Activated T-cell treated with anti-CD3 and anti-CD28 coated beads, Interleukin-2, amount 50 U/mL, for 1 hour (primary cell): Measurements from ENCODE around the gene ROPN1.
A peak's percentile ranks its signal among the peaks of the same experiment; 100 is the strongest.
"Not testable (repeated sequence)": the region's sequence is repeated elsewhere in the genome, so short reads cannot be mapped to it uniquely, and the experiment has no call there.

Experiments used
- DNase-seq: peaks from one replicate; pipeline ENCODE4 v3.0.0-alpha.2; 2020

Gene ROPN1

DNA sequence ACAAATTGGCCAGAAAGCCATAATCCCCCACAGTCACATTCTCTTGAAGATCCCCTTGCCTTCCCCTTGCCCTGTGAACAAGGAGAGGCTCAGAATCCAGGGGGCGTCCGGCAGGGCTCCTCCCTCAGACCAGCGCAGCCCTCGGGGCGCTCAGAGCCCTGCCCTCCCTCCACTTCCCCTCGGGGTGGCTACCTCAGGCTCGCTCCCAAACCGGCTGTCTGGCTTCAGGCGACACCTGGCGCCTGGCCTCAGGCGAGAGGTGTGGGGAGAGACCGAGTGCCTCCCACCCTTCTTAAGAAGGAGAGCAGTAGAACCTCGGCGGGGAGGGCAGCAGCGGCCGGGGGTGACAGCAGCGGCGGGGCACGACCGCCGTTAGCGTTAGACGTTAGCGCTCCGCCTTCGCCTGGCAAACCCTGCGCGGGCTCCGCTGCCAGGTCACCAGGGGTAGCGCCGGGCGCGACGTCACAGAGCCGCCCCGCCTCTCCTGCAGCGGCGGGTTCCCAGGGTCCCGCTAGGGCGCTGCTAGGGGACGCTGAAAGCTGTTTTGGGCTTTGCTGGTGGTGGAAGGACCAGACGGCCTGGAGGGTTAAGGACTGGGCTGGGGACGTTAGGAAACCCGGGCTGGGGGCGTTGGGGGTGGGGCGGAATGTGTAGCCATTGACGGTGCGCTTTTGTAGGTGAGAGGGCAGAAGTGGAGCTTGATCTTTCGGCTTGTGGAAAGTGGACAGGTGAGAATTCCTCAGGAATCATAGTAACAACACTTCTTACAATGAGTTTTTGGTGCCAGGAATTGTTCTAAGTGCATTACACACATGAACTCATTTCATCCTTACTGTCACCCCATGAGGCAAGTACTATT lies at the start of gene ROPN1:
Gene ROPN1, minus strand, starts transcription at position 395 of the 859 bp plus-strand sequence. CDS start 11,643 bp downstream, outside the sequence.
- not testable (repeated sequence) for DNase-seq

DNA sequence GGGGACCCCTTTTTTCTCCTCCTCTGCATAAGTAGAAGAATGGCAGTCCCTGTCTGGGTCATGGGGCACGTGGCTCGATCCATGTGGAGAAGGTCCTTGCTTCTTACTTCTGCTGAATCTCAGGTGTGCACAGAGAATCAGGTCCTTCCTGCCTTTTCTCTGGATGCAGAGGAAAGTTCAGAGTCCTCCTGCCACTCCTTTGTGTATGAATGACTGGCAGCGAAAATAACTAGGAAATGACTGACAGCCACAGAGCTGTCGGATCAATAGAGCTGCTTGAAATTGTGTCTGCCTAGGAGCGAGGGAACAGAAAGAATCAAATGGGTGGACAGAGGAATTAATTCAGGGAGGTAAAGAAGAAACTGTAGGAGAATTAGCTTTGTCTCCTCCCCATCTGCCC lies 49.6 kb upstream of the ROPN1 start:
- DNase-seq, result no peak

DNA sequence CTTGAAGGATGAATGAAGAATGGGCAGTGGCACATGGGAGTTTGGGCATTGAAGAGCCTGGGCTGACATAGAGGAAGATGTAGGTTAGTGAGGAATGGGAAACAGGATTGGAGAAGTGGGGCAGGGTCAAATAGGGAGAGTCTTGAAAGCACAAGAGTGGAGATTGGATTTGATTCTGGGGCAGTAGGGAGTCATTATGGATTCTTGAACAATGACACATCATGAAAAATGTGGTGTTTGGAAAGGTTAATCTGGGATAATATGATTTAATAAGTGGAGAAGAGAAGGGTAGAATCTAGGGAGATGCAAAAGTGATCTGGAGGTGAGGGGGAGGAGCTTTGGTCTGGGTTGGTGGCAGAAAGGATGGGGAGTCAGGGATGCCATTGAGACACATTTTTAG lies 45.4 kb upstream of the ROPN1 start:
- DNase-seq, result no peak

DNA sequence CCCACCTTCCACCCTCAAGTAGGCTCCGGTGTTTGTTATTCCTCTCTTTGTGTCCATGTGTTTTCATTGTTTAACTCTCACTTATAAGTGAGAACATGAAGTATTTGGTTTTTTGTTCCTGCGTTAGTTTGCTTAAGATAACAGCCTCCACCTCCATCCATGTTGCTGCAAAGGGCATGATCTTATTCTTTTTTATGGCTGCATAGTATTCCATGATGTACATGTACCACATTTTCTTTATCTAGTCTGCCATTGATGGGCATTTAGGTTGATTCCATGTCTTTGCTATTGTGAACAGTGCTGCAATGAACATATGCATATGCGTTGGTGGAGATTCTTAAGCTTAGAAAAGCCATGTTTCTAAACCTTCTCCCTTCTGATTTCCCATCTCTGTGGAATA lies 44.3 kb upstream of the ROPN1 start:
- not testable (repeated sequence) for DNase-seq

DNA sequence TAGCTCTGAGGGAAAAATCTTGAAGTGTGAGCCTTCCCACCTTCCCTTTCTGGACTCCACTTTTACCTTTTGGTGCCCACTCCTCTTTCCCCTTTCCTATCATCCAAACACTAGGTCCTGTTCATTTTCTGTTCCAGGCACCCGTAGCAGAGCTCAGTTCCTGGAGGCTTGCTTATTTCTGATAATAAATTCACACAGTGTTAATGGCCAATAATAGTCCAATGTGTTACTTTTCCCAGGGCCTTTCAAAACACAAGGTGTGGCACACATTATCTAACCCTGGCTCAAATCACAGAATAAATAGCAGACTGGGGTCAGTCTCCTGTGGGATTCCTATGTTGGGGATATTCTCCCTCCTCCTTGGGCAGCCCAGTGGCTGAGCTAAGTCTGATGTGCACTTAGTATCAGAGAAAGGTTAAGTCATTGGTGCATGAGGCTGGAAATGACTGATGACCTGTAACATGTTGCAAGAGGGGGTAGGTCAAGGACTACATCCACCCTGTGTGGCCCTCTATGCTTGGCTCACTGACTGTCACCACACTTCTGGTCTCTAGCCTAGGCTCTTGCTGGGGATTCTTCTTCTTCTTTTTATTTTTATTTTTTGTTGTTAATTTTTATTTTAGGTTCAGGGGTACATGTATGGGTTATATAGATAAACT lies 43.7 kb upstream of the ROPN1 start:
- no peak for DNase-seq

DNA sequence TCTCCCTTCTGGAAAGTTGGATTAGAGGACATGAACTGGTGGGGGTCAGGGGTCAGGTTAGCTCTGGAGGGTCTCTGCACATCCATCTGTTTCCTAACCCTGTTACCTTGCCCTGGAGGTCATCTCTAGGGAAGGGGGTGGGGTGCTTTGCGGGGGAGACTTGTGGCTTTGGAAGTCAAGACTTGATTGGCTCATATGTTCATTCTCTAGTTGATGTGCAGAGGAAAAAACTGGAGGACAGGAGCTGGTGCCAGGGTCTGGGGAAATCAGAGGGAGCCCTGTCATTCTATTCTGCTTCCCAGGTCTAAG lies 42.9 kb upstream of the ROPN1 start:
- no peak for DNase-seq

DNA sequence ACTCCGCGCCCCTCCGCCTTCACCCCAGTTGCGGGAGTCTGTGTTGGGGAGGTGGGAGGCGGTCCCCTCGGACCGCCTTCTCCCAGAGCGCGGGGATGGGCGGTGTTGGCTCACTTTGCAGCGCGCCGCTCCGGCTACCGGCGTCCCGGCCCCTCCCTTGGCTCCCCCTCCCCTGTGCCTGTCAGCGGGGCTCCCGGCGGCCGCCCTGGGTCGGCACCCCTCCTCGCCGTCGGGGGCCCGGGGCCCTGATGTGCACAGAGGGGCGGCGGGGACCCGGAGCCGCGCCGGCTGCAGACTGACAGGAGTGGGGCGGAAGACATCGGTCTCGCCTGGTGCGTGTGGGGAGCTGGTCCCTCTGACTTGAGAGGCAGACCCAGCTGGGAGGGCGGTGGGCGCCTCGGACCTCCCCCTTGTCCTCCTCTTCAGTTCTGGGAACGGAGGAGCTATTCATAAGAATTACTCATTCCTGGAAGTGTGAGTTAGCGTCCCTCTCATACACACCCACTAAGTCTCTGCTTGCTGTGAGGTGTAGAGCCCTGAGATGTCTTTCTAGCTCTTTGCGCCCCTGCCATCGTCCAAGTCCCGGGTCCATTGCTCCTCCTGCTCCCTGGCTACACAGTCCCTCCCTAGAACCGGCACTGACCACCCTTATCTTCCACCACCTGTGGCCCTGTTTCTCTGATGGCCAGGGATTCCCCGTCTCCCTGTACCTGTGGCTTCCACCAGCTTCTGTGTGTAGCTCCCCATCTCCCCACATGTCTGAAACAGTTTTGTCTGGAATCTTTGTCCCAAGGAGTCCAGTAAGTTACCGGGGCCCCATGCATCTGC lies 42.3 kb upstream of the ROPN1 start:
- DNase-seq, result peak; percentile 19

DNA sequence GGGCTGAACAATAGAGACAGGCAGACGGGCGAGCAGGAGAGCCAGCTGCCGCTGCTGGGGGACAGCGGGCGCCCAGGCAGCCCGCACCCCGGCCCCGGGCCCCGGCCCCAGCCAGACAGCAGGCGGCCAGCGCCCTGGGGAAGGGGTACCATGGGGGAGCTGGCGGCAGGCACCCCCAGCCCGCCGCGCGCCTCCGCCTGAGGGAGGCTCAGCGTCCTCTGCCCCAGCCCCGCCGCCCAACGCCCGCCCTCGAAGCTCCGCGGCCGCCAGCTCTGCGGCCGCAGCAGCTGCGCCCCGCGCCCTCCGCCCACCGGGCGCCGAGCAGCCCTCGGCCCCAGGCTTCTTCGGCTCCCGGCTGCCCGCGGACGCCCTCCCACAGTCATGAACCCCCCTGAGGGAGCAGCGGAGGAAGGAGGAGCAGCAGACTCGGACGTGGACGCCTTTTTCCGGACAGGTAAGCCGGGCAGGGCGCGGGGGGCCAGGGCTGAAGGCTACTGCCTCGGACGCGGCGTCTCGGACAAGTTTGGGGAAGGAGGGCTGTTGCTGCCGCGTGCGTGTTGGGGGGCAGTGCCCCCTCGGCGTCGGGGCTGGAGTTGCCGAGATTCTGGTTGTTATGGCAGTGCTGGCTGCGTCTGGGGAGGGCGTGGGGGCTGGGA lies 41.6 kb upstream of the ROPN1 start, which contains the start of gene KALRN:
Gene KALRN, plus strand, starts transcription at position 10 of the 656 bp plus-strand sequence.
- peak; percentile 18 for DNase-seq

DNA sequence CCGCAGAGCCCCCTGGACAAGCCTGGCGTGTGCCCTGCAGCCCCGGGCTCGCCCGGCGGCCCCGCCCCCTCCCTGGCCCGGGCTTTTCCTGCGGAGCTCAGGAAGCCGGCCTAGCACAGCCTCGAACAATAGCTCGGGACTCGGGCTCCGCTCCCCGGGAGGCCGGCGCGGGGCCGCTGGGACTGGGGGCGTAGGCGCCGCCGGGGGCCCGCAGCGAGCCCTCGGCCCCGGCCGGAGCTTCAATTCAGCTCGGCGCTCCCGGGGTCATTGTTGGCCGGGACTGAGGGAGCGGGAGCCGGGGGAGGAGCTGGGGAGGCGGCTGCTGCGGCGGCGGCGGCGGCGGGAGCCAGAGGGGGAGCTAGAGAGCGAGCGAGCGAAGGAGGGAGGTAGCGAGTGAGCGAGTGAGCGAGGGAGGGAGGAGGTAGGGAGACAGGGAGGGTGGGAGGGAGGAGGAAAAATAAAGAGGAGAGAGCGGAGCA lies 41.0 kb upstream of the ROPN1 start:
- DNase-seq, result peak; percentile 67

DNA sequence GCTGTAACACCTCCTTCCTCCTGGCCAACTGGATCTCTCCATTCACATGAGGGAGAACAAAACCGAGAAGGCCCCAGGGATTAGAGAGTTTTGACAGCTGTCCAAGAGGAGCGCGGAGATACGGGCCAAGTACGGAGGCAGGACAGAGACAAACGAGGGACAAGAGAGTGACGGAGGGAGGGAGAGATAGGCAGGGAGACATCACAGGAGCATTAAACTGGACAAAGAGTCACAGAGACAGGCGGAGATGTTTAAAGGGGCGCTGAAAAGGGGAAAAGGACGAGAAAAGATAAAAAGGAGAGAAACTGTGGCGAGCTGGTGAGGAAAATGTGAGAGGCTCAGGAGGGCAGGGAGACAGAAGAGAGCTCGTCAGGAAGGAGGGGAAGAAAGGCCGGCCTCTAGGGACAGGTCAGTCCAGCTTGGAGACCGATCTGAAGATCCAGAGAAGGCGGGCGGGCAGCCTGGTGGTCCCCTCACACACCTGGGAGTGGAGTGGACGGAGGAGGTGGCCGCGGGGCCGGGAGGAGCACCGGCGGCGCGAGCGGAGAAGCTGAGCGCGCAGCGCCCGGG lies 40.5 kb upstream of the ROPN1 start:
- no peak for DNase-seq

DNA sequence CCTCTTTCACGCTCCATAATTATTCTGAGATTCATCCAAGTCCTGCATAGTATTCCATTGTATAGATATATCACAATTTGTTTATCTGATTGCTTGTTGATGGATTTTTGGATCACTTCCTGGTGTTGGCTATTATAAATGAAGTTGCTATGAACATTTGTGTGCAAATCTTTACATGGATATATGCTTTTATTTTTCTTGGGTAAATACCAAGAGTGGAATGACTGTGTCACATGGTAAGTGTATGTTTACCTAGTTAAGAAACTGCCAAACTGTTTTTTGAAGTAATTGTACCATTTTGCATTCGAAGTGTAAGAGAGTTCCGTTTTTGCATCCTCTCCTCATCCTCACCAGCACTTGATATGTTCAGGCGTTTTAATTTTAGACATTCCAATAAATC lies 34.6 kb upstream of the ROPN1 start:
- DNase-seq, result no peak

DNA sequence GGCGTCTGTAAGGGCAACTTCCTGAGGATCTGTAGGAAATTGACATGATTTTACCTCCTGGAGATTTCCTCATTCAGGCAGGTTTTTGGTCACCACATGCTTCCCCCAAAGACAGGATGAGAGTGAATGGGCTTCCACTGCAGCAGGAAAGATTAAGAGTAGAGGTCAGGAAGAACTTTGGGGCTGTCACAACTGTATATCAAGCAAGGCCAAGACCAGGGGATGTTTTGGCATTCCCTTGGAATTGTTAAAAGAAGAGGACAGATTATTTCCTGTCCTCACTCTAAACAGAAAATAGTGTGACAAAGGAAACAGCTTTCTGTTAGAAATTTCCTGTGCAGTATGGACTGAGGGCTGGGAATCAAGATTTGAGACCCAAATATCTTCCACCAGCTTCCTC lies 31.6 kb upstream of the ROPN1 start:
- DNase-seq, result not testable (repeated sequence)

DNA sequence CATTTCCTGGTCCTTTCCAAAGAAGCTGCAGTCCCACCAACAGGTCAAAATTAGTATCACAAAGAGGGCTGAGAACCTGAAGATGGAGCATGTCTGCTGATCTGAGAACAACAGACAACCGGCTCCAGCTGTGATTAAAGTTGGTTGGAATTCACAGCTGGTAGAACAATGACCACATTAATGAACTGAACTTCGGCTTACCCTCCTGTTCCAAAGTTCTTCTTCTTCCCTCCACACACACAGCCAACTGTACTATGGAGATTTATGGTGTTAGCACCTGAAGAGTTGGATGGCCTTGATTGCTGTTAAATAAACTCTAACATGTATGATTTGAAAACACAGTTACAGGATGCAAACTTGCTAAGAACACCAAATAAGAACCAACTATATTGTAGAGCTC lies 27.4 kb upstream of the ROPN1 start:
- DNase-seq, result no peak

DNA sequence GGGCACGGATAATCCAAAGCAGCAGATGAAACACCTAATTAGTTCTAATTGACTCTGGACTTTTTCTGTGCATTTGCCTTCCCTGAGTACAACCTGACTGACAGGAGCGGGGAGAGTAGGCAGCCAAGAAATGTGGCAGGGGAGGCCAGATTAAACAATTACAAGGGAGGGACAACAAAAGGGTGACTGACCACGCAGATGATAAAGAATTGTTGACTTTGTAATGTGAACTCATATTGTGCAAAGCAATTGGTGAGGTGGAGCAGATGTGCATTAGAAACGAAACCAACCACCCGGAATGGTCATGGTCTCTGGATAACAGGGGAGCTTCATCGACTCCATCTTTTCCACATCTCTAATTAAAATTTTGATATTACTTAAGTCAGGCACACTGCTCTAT lies 25.6 kb upstream of the ROPN1 start:
- DNase-seq, result not testable (repeated sequence)

DNA sequence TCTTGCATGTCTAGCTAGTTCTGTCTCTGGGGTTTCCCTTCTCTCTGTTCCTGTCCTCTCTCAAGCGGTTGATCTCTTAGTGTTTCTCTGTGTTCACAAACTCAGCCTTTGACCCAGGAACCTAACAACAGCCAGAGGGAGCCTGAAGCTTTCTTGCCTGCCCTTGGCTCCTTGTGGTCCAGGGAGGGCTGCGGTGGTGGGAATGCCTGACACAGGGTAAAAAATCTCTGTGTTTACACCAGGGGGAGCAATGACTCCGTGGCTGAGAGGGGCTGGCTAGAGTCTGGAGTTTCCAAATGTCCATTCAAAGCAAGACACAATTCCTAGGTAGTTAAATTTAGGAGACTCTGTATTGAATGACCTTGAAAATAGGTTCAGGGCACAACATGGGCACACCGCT lies 24.6 kb upstream of the ROPN1 start:
- DNase-seq, result not testable (repeated sequence)

DNA sequence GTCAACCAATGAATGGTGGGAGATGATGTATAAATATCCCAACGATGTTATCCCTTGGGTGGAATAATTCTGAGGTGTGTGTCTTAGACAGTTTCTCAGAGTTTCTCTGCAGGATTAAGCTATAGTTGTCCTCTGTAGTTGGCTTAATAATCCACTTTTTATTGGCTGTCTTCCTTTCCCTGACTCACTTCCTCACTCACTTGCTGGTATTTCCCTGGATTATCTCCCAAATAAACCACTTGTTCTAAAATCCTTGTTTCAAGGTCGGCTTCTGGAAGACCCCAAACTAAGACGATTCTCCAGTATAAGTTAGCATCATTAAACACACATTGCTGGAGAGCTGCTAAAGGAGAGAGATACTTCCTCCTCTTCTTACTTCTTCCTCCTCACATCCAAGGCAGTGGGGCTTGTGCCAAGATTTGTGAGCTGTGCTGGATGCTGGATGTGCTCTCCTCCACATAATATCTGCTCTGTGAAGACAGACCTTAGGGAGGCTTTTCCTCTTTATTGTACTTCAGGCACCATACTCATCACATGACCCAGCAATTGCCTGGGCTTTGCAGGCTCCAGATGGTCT lies 22.5 kb upstream of the ROPN1 start:
- DNase-seq, result no peak

DNA sequence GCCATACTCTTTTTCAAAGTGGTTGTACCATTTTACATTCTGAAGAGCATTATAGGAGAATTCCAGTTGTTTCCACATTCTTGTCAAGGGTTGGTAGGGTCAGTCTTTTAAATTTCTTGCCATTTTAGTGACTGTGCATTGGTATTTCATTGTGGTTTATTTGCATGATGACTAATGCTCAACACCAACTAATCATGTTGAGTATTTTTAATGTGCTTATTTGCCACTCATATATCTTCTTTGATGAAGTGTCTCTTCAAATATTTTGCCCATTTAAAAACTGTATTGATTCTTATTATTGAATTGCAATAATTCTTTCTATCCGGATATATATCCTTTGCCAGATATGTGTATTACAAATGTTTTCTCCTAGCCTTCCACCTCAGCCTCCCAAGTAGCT lies 16.4 kb upstream of the ROPN1 start:
- DNase-seq, result not testable (repeated sequence)

DNA sequence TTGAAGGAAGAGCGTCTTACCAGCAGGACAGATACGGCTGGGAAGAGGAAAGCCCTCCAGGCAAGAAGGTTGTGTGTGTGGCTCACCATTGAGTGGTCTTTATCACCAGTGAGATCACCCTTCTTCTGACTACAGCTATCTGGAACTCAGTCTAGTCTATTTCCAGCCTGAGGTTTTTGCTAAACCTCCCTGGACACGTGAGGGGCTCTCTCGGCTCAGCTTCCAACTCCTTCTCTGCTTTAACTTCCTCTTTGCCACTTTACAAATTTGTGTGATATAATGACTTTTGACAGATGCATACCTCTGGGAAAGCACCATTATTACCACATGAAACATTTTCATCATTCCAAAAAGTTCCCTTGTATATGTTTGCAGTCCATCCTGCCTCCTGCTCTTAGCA lies 15.3 kb upstream of the ROPN1 start:
- DNase-seq, result no peak

DNA sequence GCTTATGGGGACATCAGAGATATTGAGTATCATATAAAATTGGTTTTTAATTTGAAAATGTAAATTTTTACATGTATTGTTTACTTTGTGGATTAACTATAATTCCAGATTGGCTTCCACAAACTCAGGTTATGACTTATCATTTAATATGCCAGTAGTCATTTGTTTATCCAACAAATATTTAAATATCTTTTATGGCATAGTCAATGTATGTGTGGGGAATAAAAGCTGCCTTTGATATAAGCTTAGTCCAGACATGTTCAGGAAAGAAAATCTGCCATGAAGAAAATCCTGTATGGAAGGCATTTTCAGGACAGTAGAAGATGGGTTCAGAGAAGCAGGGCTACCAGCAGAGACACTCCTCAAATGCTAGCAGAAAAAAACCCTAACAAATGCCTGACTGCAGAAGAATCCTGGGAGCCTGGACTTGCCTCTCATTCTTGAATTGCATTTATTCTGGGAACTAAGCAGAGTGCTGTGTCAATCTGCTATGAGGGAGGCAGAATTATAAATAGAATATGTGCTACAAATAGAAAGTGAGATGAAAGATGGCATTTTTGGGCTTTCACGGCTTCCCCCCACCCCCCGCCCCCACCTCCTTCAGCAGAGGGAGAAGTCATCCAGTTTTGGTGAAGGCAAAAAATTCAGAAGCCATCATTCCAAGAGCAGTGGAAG lies 10.6 kb upstream of the ROPN1 start:
- not testable (repeated sequence) for DNase-seq

DNA sequence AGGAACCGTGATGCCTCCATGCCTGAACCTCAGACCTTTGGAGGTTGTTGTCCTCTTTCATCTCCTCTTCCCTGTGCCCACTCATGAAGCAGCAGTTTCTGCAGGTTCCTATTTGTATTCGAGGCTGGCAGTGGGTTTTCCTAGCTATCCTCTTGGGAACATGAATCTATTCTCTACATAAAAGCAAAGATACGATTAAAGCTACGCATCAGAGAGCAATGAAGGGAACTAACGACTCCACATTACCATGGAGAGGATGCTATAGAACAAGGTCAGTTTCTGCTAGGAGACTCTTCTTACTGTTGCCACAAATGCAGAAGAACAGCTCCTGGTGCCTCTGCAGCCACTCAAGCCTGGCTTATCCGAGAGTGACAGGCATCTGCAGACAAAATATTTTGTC lies 9.4 kb upstream of the ROPN1 start:
- not testable (repeated sequence) for DNase-seq

DNA sequence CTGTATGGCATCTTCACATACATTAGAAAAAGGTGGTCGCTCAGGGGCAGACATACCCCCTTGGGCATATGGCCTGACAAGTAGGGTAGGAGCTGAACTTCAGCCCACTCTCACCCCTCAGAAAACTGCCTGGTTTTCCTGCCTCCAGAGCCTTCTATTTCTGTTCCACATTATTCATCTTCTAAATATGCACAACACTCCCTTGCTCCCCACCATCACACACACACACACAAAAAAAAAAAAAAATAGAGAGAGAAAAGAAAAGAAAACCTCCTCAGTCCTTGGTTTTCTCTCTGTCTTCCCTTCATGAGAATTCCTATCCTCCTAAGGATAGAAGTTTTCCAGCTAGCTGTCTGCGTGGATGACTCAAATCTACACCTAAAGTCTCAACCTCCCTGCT lies 5.6 kb upstream of the ROPN1 start:
- no peak for DNase-seq

DNA sequence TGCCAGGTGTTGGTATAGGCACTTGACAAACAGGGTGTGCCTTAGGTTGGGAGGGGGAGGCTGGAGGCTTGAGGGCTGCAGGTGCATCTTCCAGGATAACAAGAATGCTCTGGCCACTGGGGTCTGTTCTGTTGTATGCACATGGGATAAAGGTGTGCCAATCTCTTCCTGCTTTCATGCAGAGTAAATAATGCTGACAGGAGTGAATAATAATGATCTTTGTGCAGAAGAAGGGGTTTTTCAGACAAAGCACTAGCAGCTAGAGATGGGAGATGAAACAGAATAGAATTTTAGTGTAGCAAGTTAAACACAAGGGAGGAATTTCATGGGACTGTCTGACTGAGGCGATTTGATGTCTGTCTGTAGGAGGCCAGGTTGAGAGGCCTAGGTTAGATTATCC lies 1.9 kb upstream of the ROPN1 start:
- DNase-seq, result no peak
